Measurements from ENCODE around the gene TRIP12.
"Not testable (repeated sequence)": the region's sequence is repeated elsewhere in the genome, so short reads cannot be mapped to it uniquely, and the experiment has no call there.

TRIP12 gene

DNA sequence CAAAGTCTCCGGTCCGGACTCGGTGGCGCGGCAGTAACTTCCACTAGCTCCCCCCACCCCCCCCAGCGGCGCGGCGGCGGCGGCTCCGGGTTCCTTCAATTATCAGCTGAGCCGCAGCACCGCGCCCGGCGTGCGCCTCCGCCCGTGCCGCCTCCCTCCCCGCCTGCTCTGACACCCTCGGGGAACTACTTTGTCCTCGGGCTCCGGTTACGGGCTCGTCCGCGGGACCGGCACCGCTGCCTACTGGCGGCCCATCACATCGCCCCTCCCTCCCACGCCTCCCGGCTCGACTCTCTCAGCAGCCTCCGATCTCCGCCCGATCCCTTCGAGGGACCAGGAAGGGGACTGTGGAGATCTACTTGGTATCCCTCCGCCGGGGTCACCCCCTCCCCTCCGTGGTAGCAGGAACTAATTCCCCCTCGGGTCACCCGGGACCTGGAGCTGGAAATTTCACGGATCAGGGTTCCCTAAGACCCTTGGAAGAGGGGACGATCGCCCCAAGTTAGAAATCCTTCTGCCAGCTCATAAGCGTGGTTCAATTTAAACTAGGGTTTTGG, at the start of gene TRIP12:
TRIP12 (minus strand) TSS at position 118 of the 557 bp plus-strand sequence. CDS start 41,930 bp downstream, outside the sequence.
- peak; percentile 54 for DNase-seq

DNA sequence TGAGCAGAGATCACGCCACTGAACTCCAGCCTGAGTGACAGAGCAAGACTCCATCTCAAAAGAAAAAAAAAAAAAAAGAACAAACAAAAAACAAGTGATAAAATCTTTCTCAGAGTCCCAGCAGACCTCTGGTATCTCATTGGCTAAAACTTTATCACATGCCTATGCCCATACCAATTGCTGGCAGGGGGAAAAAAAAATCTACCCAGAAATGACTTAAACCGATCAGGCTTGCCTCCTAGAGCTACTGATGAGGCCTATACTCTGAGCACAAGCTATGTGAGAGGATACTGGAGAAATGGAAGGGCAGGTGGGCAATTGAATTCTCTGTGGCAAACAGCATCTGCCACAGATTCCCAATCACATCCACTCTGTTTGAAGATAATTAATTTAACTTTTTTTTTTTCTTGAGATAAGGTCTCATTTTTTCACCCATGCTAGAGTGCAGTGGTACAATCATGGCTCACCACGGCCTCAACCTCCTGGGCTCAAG, 49.5 kb upstream of the TRIP12 start:
- DNase-seq = no peak

DNA sequence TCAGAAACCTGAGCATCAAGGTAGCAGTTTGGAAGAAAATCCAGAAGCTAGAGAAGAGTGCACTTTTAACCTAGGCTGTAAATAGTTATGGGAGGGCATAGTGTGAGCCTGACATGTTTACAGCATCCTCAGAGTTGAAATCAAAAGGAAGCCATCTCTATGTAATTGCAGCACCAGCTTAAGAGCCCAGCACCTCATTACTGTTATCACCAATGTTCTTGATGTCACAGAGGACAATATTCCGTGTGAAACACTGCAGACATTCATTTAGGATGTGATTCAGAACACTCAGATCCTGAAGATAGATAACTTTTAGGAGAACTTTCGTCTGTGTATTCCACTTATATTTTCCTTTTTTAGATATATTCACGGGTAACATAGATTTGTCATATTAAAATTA, 48.6 kb upstream of the TRIP12 start:
- DNase-seq = no peak

DNA sequence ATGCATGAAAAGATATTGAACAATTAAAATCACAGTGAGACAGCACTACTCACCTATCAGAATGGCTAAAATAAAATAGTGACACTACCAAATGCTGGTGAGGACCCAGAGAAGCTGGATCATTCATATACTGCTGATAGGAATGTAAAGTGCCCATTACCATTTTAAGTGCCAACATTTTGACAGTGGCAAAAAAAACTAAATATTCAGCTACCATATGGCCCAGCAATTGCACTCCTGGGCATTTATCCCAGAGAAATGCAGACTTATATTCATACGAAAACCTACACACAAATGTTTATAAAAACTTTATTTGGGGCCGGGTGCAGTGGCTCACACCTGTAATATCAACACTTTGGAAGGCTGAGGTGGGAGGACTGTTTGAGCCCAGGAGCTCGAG, 48.1 kb upstream of the TRIP12 start:
- no peak for DNase-seq

DNA sequence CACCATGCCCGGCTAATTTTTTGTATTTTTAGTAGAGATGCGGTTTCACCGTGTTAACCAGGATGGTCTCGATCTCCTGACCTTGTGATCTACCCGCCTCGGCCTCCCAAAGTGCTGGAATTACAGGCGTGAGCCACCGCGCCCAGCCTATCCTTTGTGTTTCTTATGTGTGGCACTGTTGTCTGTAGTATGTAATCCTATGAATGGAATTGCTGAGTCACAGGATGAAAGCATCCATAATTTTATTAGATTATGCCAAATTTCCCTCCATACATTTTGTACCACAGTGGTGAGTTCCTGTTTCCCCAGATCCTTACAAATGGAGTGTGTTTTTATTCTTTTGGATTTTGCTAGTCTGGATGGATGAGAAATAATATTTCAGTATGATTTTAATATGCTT, 41.8 kb upstream of the TRIP12 start:
- DNase-seq = not testable (repeated sequence)

DNA sequence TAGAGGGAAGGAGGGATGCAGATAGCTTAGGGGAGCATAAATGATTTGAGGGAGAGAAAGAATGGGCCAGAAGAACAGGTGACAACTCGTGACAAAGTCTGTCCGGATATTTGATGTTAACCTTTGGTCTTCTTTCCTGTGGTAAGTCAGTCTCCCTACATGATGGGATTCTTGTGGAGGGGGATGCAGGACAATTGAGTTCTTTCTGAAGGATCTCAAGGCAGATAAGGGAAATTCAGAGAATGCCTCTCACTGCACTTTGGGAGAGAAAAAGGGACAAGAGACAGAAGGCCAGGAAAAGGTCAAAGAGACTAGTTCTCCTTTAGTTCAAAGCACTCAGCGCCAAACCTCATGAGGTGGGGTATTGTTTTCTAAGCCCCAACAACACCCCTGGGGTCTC, 34.7 kb upstream of the TRIP12 start:
- DNase-seq = no peak

DNA sequence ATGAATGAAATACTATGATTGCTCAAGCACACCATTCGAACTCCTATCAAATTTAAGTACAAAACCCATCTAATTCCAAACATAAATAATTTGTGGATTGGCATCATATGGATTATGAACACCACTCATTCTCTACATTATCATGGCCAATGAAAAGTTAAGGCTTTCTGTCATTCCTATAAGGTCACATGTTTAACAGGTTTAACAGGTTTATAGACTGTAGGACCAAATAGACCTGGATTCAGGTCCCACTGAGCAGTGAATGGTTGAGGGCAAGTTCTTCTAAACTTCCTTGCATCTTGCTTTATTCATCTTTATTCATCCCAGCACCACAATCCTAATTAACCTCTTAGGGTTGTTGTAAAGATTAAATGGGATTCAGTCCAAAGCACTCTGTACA, 33.9 kb upstream of the TRIP12 start:
- no peak for DNase-seq

DNA sequence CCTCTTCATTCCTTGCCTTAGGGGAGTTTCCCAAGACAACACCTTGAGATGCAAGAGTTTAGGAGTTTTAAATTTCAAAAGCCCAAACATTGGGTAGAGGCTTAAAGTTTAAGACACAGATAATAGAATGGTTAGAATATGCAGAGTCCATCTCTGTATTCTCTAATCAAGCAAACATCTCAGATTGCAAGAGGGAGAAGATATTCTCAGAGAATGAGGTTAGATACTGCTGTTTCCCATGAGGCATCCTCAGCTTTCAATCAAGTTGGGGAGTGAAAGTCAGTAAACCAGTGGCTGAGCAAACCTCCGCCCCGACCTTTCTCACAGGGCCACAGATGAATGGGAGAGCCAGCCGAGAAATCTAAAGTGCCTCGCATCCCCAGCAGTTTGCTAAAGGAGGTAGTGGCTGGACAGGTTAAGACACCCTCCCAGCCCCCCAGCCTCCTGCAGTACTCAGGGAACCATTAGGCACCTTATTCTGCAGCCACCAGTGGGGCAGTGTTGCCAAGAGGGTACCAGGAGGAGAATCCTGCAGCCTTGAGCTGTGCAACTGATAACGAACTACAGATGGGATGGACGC, 30.5 kb upstream of the TRIP12 start:
- no peak for DNase-seq

DNA sequence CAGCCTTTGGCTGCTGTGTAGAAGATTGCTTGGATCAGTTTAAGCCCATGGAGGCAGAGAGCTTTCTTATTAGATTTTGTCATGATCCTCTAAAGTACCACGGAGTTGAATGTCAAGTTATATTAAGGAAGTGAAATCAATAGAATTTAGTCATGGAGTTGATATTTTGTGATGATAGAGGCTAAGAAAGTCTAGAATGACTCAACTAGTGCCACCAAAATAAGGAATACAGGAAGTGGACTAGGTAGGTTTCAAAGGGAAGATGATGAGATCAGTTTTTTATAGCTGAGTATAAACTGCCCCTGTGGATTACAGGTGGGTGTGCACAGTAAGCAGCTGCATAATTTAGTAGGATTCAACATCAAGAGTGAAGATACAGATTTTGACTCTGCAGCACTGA, 25.7 kb upstream of the TRIP12 start:
- DNase-seq = no peak

DNA sequence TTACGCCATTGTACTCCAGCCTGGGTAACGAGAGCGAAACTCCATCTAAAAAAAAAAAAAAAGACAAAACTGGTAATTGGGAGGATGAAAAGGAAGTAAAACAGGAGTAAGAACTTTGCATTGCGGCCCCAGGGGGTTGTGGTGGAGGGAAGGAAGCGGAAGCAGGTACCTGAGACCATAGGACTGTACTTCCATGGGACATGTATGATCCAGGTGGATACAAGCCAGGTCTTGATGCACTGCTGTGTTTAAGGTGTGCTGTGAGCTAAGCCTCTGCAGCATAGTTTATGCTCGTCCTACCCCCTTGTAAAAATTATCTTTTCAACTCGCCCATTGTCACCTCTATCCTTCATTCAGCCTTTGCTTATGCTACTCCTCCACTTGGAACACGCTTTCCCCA, 24.2 kb upstream of the TRIP12 start:
- no peak for DNase-seq

DNA sequence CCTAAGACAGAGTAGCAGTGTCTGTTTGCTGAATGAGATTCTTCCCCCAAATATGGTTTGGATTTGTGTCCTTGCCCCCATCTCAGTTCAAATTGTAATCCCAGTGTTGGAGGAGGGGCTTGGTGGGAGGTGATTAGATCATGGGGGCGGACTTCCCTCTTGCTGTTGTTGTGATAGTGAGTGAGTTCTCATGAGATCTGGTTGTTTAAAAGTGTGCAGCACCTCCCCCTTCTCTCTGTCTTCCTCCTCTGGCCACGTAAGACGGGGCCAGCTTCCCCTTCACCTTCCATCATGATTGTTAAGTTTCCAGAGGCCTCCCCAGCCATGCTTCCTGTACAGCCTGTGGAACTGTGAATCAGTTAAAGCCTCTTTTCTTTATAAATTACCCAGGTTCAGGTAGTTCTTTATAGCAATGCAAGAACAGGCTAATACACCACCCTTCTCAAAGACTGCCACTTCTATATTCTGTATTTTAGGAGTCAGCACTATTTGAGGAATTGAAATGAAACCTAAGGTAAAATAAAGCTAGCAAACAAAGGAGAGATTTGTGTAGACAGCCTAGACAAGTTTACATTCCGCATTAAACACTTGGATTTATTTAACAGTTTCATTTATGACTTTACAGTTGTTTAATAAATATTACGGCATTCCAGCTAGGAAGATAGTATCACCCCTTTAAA, 22.1 kb upstream of the TRIP12 start:
- DNase-seq = no peak

DNA sequence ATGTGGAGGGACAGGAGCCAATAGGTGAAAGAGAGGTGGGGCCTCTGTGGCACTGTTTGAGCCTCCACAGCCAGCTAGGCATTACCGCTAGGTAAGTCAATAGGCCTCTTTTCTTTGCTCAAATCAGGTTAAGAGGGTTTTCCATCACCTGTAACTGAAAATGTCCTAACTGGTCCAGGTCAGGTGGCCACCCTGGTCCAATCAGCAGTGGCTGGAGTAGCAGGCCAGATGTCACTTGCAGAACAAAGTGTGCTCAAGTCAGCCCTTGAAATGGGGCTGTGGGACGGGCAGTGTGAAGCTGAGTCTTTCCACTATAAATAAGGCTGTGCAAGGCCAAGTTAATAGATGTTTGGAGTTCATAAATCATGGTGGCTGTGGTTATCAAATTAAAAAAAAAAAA, 21.4 kb upstream of the TRIP12 start:
- no peak for DNase-seq

DNA sequence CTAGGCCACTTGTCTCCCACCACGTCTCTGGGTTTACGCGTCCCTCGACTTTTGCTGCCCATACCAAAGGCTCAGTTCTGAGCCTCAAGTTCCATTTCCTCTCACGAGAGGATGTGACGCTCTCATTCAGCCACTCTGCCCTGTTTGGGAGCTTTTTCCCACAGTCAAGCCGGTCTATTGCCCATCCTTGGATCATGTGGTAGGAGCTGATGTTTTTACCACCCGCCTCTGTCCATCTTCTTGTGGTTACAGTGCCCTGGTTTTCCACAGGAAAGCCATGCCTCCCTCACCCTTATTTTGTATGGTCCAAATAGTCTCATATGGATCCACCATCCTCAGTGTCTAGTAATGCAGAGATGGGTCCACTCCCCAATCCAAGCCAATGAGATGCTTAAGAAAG, 20.9 kb upstream of the TRIP12 start:
- no peak for DNase-seq

DNA sequence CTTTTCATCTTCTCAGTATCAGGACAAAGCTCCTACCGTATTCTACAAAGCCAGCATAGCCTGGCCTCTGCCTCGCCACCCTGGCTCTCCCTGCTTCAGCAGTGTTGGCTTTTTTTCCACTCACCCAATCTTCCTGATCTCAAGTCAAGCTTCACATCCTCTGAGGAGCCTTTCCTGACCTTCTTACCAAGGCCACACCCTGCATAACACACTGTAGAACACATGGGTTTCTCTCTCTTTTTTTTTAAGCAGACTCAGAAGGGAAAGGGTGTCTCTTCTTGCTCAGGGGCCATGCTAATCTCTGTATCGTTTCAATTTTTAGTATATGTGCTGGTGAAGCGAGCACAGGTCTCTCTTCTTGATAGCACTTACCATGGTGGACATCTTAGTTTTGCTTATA, 15.7 kb upstream of the TRIP12 start:
- no peak for DNase-seq

DNA sequence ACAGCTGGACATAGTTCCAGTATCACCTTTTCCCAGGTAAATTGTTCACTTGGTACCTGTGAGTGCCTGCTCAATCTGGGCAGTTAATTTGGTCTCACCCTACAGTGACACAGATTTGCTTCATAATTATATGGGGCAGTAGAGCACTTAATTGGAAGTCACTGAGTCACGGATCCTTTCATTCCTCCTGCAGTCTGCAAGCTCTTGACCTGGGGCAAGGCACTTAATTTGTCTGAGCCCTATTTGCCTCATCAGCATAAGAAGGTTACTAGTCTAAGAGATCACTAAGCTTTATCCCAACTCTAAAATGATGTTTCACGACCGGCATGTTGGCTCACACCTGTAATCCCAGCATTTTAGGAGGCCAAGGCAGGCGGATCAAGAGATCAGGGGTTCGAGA, 9.4 kb upstream of the TRIP12 start:
- DNase-seq = no peak

DNA sequence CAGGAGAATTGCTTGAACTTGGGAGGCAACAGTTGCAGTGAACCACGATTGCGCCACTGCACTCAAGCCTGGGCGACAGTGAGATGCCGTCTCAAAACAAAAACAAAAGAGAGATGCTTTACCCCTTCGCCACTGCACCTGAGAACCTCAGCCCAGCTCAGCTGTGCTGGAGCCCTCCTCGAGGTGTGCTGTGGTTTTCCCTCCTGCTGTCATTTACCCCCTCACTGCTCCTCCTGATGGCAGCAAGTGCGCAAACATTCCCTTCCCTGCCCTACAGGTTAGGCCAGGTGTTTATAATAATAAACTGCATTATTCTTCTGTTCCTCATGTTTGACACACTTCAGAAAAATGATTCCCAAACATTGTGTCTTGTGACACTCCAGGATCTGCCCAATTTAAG, 8.8 kb upstream of the TRIP12 start:
- no peak for DNase-seq

DNA sequence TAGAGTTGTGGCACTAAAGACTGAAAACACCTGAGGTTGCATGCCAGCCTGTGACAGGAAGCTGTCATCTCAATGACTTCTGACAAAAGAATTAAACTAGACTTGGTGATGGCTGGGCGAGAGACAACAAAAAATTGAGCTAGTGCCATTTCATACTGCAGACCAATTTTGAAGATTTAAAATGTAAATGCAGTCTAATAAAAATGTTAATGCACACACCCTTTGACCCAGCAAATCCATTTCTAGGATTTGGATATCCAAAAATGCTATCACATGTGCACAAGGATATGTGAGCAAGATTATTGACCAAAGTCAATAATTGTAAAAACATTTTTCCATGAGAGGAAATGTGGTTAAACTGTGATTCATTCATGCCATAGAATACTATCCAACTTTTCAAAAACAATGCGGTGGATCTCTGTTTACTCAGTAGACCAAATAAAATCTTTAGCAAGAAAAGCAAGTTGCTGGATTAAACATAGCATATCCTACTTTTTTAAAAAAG, 6.1 kb upstream of the TRIP12 start:
- DNase-seq = no peak

DNA sequence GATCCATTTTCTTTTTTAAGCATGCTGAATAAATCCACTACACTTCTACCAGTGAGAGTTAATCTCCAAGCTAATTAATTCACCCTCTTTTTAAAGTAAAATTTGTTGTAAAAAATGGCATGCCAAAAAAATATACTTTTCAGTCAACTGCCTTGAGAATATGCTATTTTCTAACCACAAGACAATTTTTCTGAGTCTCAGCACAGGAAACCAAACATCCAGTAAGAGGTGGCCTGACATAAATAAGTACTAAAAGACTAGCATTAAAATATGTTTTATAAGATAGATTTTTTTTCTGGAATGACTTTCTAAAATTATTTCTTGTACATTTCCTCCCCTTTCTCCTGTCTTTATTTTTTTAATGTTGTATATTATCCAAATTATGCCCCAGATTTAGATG, 3.4 kb upstream of the TRIP12 start:
- DNase-seq = no peak

DNA sequence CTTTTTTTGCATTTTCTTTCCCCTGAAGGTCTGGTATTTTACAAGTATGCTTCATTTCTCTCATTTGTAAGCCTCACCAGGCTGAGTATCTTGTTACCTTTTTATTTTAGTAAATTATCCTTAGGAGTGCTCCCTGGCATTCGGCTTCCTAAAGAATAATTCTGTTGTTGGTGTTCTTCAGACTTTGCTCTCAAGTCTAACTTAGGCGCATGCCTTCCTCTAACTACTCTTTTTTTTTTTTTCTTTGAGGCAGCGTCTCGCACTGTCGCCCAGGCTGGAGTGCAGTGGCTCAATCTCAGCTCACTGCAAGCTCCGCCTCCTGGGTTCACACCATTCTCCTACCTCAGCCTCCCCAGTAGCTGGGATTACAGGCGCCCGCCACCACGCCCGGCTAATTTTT, 2.7 kb upstream of the TRIP12 start:
- not testable (repeated sequence) for DNase-seq

DNA sequence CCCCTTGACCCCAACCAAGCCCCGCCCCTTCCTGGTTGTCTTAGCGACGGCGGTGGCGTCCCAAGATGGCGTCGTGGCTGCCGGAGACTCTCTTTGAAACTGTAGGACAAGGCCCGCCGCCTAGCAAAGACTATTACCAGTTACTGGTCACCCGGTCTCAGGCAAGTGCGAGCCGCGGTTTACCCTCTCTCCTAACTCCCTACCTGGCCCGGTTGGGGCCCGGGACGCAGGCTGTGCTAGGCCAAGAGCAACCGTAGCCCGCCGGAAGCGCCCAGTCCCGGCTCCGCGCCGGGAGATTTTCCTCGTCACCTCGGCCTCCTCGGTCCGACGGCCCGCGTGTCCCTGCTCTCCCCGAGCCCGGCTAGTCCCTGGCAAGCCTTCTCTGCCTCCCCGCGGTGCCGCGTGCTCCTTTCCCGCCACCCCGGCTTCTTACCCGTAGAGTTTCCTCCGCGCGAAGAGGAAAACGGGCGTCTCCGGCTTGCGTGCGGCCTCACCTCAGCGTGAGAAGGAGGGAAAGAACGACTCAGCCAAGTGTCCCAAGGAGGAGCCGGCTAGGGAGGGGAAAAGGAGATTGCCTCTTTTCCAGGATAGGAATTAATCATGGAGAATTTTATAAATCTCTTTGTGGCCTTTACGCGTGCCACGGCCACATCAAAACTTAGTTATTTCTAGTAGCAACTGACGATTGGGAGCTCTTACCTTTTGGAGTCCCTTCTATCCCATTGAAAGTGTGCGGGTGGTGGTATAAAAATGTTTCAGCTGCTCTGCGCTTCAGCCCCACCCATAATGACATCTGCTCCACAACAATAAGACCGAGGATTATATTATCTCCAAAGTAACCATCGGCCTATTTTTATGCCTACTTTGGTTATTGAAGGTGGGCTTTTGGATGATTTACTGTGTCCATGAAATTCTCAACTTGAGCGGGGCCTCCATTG, 909 bp upstream of the TRIP12 start, which contains the start of gene FBXO36:
FBXO36 (plus strand) TSS at position 55 of the 938 bp plus-strand sequence; CDS start at position 66, 11 bp downstream.
- no peak for DNase-seq

DNA sequence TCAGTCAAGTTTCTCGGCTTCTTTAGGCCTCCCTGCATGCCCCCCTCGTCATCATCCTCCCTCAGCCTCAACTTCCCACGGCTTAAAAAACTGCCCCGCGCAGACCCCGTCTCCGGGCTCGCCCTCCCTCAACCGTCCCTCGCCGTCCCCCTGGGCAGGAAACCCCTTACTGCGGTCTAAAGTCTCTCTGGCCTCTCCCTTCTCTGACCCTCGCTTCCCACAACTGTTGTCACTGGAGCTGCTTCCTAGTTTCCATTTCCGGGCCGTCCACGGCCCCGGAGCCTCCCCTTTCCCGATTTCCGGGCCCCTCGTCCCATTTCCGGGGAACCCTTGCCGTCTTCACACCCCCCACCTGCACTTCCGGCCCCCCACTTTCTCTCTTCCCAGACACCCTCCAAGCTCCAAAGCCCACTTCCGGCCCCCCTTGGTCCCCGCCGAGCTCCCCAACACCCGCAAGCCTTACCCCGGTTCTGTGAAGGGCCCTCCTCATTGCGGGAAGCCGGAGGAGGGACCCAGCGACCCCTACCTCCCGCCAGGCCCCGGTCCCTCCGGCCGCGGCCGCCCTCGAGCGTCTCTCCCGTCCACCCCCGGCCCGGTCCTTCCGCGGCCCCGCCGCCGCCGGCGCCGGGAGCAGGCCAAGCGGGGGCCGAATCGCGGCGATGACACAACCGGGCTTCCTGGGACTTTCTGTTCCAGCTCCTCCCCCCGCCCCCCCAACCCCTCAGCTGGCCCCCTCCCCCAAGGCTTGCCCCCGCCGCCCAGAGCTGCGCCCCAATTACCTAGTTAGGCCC, 513 bp downstream of the TRIP12 start:
- no peak for DNase-seq

DNA sequence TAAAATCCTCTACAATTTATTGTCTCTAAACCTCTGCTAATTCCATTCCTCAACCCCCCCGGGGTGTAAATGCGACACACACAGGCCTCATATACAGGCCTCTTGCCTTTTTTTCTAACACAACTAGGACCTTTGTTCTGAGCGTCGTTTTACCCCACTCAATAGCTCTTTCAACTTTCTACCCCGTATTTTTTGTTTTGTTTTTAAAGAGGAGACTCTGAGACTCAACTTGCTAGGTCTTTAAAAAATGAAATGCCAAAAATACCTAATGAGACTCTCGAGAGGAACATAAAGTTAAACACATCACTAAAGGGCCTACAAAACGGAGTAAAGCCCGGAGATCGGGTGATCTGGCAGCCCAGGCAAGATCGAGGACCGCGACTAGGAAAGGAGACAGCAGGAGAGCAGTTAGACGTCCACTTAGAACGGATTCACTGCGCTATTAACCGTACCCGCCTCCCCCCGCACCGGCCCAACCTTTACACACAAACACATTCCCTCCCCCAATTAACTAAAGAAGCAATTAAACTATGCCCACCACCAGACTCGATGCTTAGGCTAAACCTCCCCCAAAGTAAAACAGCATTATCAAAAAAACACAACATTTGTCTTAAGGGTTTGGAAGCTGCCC, 1.7 kb downstream of the TRIP12 start:
- no peak for DNase-seq

Data from NCI-H187 treated with DMSO at 0.1 percent for 48 hours (cell line).